ENCODE data around the gene SLC25A5. TPM values are rescaled to one million over a fixed set of nuclear protein-coding genes. Genes with fewer than 3 reads are reported as not detected.

Gene SLC25A5
- total RNA-seq, 1 donor from 2014 or later: 205 TPM

GRCh38 chrX:119468551-119469312 lies 488 bp downstream of the SLC25A5 start:
- H3K9me3 Mint-ChIP-seq: peaks cover 7% of the 10 kb centered on the region
- peak; percentile 91 for DNase-seq (ENCODE audit: low spot score)
- Histone ChIP-seq H3F3A (ENCODE audit: low read depth) (no peaks in the 10 kb centered on the region), H4K20me1 (ENCODE audit: low read depth) (peaks cover 8% of the 10 kb centered on the region), H3K4me3 (peak overlapping the region; percentile 61), H3K36me3 (no peaks in the 10 kb centered on the region), H3K9me3 (ENCODE audit: low read depth) (no peaks in the 10 kb centered on the region), H3K27ac (no peak overlapping the region), H3K4me2 (peak overlapping the region; percentile 74), H3K9ac (no peak overlapping the region), H3K4me1 (no peaks in the 10 kb centered on the region), H3K27me3 (no peaks in the 10 kb centered on the region), H3K79me2 (ENCODE audit: low read depth) (peaks cover 5% of the 10 kb centered on the region), H2AFZ (replicated peaks) (peak overlapping the region; percentile 39)
- H3K27ac Mint-ChIP-seq: no peak overlapping the region
- peaks cover 9% of the 10 kb centered on the region for H3K36me3 Mint-ChIP-seq
- TF ChIP-seq EZH2phosphoT487 (IDR thresholded peaks at IDR 0.05) (no peak), CTCF (IDR thresholded peaks at IDR 0.05) (peak; percentile 64), EZH2 (IDR thresholded peaks at IDR 0.05) (no peak)
- H3K4me3 Mint-ChIP-seq: peak overlapping the region; percentile 86
- H3K27me3 Mint-ChIP-seq (ENCODE audit: insufficient read depth, low read depth): peaks cover 7% of the 10 kb centered on the region
- peaks cover 4% of the 10 kb centered on the region for H3K4me1 Mint-ChIP-seq

- Mint-ChIP-seq H3K4me3 (peak overlapping the region; percentile 80), H3K27me3 (ENCODE audit: insufficient read depth, low read depth) (peaks cover 7% of the 10 kb centered on the region), H3K36me3 (peaks cover 9% of the 10 kb centered on the region), H3K4me1 (peaks cover 4% of the 10 kb centered on the region), H3K9me3 (peaks cover 7% of the 10 kb centered on the region), H3K27ac (no peak overlapping the region)
- Histone ChIP-seq H2AFZ (replicated peaks) (no peak overlapping the region), H3K27me3 (no peaks in the 10 kb centered on the region), H3F3A (ENCODE audit: low read depth) (no peaks in the 10 kb centered on the region), H3K27ac (no peak overlapping the region), H3K36me3 (no peaks in the 10 kb centered on the region), H3K4me3 (peak overlapping the region; percentile 61), H3K4me2 (peak overlapping the region; percentile 74), H4K20me1 (ENCODE audit: low read depth) (peaks cover 8% of the 10 kb centered on the region), H3K4me1 (no peaks in the 10 kb centered on the region), H3K9me3 (ENCODE audit: low read depth) (no peaks in the 10 kb centered on the region), H3K79me2 (ENCODE audit: low read depth) (peaks cover 5% of the 10 kb centered on the region), H3K9ac (no peak overlapping the region)
- DNase-seq (ENCODE audit: low spot score): no peak
- no peak for TF ChIP-seq EZH2 (IDR thresholded peaks at IDR 0.05)
- no peak for TF ChIP-seq EZH2phosphoT487 (IDR thresholded peaks at IDR 0.05)
- TF ChIP-seq CTCF (IDR thresholded peaks at IDR 0.05): no peak
These were observed 1.0 kb downstream of the SLC25A5 start for GRCh38 chrX:119469313-119469635.

DNA sequence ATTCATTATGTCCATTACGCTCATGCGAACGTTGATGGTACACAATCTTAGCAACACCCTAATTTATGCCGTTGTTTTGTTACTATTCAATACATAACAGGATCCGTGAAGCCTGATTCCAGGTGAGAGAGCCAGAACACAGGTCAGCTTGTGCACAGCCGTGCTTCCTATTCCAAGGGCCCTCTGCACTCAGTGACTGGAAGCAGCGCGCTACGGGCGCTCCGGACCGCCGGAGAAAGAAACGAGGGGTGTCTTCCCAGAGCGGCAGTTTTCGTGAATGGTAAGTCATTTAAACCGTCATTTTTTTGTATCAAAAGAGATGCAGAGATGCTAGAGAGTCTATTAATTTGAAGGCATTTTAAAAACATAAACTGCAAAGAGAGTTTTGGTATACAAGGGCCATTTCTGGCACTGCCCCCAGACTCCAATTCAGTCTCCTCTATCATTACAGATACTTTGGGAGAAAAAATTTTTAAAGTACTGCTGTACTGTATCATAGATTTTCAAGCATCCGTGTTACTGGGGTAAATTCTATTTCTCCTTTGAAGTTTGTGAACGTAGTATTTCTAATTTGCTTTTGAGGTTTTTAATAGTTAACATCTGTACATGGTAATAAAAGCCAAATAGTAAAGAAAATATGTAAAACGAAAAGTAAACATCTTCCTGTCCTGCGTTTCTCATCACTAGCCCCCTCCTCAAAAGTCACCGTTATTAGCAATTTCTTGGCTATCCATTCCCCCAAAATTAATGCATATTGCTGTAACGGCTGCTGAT lies 6.6 kb downstream of the SLC25A5 start:
- H3K4me2 ChIP-seq: no peak overlapping the region
- peaks cover 9% of the 10 kb centered on the region for H3K36me3 Mint-ChIP-seq
- no peaks in the 10 kb centered on the region for H3K79me2 ChIP-seq (ENCODE audit: low read depth)
- no peak overlapping the region for H3K27ac Mint-ChIP-seq
- H3K27ac ChIP-seq: no peak overlapping the region
- H3K9ac ChIP-seq: no peak overlapping the region
- H3K4me1 ChIP-seq: no peaks in the 10 kb centered on the region
- no peak for TF ChIP-seq EZH2phosphoT487 (IDR thresholded peaks at IDR 0.05)
- no peak for TF ChIP-seq CTCF (IDR thresholded peaks at IDR 0.05)
- no peak for TF ChIP-seq EZH2 (IDR thresholded peaks at IDR 0.05)
- no peaks in the 10 kb centered on the region for H3K27me3 ChIP-seq
- no peaks in the 10 kb centered on the region for H3K36me3 ChIP-seq
- no peak overlapping the region for H3K4me3 ChIP-seq
- H3F3A ChIP-seq (ENCODE audit: low read depth): no peaks in the 10 kb centered on the region
- peaks cover 8% of the 10 kb centered on the region for H3K9me3 Mint-ChIP-seq
- peaks cover 3% of the 10 kb centered on the region for H4K20me1 ChIP-seq (ENCODE audit: low read depth)
- DNase-seq (ENCODE audit: low spot score): no peak
- H3K4me1 Mint-ChIP-seq: peaks cover 22% of the 10 kb centered on the region
- H3K4me3 Mint-ChIP-seq: no peak overlapping the region
- H3K9me3 ChIP-seq (ENCODE audit: low read depth): peaks cover 3% of the 10 kb centered on the region
- H2AFZ ChIP-seq (replicated peaks): no peak overlapping the region
- peaks cover 9% of the 10 kb centered on the region for H3K27me3 Mint-ChIP-seq (ENCODE audit: insufficient read depth, low read depth)
